ELF-1 (cell line): ENCODE results near the gene MFNG.
"Not testable (repeated sequence)": the region's sequence is repeated elsewhere in the genome, so short reads cannot be mapped to it uniquely, and the experiment has no call there.

Experiments used
- DNase-seq: peaks from one replicate; pipeline ENCODE4 v3.0.0-alpha.2; 2016; ENCODE audit warnings: low read depth, low spot score

The MFNG gene

DNA sequence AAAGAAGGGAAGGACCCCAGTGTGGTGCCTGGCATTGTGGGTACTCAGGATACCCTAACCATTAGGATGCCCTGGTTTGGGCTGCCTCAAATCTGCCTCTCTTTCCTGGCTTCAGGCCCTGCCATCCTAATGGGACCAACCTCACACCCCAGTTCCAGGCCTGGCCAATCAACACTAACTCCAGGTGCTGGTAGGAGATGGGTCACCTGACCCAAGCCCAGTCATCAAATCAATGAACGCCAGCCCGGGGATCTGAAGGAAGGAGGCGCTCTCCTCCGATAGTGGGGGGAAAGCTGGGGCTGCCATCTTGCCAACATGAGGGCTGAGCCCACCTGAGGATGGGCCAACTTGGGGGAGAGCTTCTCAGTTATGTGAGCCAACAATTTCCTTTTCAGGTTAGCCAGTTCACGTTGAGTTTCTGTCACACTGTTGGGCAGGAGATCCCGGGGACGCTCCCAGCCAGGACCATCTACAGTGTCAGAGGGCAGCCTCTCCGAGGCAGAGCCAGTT is 12.7 kb downstream of the MFNG start:
- no peak for DNase-seq

DNA sequence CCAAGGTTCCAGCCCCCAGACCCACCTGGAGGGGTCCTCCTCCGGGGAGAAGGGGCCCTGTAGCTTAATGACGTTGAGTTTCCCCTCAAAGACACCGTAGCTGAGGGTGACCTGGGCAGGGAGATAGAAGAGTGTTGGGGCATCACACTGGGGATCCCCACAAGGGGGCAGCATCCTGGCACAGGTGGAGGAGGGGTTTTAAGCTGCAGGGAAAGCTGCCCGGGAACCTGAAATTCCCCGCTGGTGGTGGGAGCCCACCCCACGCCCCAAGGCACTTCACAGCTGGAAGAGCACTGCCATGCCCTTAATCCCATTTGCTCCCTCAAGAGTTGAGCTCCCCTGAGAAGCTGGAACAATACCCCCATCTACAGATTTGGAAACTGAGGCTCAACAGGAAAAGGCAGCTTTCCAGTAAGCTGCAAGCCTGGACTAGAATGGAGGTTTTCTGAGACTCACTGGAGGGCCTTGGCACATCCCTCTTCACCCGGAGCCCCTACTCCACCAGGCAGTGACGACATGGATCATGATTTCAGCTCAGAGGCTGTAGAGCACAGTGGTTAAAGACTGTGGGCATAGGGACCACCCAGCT is 13.7 kb downstream of the MFNG start:
- DNase-seq: peak; percentile 54

DNA sequence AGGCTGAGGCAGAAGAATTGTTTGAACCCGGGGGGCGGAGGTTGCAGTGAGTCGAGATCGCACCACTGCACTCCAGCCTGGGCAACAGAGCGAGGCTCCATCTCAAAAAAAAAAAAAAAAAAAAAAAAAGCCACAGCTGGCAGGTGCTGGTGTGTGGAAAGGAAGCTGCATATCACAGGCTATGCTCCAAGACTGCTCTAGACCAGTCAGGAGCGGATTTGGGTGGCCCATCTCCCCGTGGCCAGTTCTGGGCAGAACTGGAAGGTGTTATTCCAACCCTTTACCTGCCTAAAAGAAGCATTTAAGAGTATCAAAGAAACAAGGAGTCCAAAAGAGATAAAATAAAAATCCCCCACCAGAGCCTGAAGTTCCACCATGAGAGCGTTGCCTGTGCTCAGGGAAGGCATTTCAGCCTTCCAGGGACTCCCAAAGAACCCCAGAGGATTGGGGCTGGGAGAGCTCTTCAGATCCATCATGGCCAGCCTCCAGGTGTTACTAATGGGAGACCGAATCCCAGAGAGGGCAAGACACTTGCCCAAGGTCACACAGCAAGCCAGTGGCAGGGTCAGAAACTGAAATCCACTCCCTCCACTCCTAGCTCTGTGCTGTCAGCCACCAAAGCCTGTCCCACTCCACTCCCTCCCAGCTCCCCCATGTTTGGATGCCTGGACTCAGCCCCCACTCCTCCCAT is 14.3 kb downstream of the MFNG start:
- DNase-seq: no peak

DNA sequence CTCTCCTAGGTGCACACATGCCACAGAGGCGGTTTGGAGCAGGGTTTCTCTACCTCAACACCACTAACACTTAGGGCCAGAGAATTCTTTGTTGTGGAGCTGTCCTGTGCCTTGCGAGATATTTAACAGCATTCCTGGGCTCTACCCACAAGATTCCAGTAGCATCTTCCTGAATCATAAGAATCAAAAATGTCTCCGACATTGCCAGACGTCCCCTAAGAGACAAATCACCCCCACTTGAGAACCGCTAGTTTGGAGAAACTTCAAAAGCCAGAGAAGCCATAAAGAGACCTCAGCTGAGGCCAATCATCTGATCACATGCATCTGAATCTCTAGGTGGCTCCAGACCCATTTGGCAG is 16.1 kb downstream of the MFNG start:
- no peak for DNase-seq

DNA sequence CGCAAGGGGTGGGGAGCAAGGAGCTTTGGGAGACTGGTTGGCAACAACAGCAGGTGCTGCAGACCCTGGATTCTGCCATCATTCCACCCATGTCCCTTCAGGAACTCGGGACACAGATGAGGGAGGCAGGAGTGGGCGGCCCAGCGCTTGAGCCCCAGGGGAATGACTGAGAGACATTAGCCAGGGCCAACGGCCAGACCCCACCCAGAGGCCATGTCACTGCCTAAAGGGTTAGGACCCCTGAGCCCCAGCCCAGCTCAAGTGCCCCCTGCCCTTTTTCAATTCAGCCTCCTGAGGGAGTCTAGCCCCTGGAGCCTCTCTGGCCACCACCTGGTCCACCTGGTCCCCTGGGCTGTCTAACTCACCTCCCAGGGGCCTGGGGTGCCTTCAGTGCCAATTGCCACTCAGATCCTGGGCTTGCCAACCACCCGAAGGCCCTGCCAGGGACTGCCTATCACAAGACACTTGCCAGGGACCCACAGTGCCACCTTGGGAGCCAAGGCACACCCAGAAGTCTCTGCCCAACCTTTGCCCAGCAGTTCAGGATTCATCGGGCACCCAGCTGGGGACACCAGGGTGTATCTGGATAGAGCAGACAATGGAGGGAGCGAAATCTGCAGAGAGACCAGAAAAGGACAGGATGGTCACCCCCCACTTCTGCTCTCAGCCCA is 16.6 kb downstream of the MFNG start:
- no peak for DNase-seq

DNA sequence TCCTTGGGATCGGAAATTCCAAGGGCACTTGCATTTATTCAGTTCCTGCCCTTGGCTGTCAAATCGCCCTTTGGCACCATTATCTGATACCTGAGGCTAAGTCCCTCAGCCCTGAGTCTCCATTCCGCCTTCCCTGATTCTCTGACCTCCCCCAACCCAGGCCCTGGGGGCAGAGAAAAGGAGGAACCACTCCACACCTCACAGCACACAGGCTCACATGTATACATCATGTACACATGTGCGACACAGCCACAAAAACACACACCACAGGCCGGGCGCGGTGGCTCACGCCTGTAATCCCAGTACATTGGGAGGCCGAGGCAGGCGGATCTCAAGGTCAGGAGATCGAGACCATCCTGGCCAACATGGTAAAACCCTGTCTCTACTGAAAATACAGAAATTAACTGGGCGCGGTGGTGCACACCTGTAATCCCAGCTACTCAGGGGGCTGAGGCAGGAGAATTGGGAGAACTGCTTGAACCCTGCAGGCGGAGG is 17.9 kb downstream of the MFNG start:
- not testable (repeated sequence) for DNase-seq

DNA sequence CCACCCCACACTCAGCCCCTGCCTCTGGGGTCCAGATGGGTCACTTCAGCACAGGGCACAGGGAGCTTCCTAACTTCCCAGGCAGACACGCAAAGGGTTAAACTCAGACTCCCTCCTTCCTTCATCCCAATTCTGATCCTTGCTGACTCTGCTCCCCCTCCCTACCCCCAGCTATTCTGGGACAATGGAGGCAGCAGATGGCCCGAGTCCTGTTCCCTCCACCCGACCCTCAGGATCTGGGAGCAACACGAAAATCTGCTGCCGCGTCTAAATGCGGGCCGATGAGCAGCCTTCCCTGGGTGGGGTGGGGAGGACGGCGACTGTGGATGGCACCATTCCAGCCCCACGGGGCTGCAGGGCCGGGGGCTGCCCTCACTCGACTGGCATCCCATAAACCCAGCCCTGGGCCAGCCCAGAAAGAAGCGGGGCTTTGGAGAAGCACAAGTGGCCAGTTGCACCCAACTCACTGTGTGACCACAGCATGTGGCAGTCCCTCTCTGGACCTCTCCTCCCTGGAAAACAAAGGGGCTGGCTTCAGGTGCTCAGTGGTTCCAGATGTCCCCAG is 18.7 kb downstream of the MFNG start:
- no peak for DNase-seq

DNA sequence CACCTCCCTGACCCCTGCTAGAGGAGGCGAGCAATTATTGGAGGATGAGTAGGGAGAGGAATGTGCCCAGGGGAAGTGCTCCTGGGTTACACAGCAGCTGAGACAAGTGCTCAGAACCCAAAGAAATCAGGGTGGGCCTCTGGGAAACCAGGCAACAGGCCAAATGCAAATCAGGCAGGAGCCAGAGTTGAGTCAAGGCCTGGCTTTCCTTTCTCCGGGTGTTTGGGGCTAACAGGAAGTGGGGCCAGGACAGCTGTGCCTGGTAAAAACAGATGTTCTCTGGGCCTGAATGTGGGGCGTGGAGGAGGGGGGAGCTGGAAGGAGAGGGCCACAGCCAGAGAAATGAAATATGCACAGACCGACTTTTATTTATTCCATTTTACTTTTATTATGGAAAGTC is 22.0 kb downstream of the MFNG start:
- no peak for DNase-seq

DNA sequence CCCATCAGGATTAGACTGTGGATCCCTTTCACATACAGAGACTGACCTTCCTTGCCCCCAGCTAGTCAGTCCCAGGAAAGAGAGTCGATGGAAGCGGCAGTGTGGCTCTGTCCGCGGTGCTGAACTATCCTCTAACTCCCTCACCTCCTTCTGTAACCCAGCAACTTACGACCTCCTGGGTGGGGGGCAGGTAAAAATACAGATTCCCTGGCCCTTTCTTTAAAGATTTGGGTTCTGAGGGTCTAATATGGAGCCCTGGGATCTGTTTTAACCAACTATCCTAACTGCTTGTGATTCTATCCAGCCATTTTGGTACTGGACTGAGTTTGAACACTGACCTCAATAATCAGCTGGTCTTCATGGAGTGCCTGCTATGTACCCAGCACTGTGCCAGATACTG is 23.2 kb downstream of the MFNG start:
- peak; percentile 72 for DNase-seq

DNA sequence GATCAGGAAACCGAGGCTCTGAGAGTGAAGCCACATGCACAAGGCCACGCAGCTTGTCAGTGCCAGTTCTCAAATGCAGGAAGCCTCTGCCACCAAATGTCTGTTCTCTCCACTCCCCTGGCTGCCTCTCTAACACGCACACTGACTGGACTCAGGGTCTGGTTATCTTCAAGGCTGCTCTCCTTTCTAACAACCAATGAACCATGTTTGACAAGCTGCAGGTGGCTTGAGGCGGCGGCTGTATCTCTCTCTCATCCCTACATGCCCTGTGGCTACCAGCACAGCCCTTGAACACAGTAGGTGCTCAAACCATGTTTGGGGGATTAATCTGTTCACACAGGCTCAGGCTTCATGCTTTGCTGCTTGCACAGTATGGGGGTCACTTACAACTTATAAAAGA is 23.7 kb downstream of the MFNG start:
- peak; percentile 23 for DNase-seq

DNA sequence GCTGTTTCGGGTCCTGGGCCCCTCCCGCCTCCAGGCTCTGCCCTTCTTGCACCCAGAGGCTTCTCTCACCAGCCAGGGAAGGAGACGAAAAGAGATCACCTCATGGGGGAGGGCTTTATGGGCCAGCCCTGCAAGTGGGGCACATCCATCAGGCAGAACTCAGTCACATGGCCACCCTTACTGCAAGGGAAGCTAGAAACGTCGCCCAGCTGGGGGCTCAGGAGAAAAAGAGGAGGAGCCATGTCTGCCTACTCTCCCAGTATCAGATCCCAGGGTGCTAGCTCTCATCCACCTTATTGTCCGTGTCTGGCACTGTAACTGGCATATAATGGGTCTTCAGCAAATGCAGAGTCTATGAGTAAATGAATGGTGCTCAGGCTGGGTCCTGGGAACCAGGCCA is 24.2 kb downstream of the MFNG start:
- no peak for DNase-seq

DNA sequence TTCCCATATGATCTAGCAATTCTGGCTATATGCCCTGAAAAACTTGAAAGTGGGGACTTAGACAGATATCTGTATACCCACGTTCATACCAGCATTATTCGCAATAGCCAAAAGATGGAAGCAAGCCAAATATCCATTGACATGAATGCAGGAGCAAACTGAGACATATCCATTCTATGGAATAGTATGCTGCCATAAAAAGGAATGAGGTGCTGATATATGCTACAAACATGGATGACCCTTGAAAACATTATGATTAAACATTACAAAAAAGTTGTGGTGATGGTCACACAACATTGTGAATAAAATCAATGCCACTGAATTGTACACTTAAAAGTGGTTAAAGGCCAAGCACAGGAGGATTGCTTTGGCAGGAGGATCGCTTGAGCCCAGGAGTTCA is 25.5 kb downstream of the MFNG start:
- DNase-seq: no peak

DNA sequence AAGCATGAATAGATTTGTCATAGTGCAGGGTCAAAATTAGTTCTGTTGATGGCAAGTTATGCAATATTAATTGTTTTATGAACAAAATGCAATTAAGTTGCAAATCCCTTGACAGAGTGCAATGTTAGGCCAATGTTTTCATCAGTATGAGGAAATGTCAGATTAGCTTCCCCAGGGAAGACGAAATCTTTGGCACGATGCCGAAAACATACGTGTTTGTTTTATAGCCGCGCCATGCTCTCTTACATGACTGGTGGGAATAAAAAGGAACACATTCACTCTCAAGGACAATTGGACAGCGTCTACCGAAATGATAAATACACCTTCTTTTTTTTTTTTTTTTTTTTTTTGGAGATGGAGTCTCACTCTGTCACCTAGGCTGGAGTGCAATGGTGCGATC is 27.0 kb downstream of the MFNG start:
- DNase-seq: no peak

DNA sequence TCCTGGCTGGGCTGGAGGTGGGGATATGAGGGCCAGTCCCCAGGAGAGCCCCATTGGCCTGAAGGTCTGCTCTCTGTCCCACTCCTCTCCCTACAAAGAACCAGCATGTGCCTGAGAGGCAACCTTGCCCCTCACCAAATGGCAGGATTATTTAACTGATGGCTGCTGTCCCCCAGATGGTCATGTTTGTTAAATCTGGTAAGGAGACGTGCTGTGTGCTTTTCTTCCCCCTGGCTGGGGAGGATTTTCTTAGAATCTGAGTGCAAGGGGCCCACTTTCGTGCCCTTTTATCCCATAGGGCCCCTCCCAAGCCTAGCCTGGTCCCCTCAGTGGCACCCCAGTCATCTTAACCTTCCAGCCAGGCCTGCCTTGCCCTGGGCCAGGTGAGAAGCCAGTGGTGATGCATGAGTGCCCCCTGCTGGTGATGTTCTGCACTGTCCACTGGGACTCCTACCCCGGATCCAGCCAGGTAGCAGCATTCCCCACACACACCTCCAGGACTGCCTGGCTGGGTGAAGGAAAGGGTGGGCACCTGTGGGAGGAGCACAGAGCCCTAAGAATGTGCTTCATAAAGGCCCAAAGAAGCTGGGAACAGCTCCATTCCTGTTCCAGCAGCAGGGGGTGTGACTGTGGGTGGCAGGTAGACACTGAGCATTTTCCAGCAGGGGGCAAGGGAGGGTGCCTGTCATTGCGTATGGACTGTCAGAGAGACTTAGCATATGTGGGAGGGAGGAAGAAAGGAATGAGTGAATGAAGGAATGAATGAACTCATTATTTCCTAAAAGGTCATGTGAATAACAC is 28.9 kb downstream of the MFNG start:
- peak; percentile 90 for DNase-seq

DNA sequence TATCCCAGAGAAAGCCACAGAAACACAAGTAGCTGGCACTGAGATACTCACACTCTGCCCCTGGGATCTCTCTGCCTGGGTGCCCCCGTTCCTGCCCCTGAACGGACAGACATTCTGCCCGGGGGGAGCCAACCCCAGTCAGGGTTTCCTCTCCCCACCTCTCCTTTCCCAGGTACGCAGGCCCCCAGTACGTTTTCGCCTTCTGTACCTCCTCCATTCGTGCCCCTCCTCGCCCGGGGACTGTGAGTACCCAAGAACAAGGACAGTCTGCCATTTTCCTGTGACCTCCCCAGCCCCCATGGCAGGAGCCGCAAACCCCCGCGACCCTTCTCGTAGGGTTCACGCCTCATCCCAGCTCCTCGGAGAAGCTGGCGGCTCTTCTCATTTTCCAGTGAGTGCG is 29.8 kb downstream of the MFNG start:
- DNase-seq: no peak

DNA sequence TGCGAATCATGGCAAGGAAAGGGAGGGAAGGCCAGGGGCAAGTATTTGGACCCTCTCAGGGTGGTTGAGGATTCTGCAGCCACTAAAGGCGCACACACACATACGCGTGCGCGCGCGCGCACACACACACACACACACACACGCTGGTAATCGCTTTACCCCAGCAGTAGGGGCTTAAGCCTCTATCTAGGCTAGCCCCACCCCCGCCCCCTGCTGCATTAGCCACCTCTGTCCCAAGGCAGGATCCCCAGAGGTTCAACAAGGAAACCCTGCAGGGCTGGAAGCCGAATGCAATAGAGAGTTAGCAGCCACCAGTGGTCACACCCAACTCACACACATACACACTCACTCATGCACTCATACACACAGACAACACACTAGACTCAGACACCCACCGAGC is 30.3 kb downstream of the MFNG start:
- DNase-seq: peak; percentile 25

DNA sequence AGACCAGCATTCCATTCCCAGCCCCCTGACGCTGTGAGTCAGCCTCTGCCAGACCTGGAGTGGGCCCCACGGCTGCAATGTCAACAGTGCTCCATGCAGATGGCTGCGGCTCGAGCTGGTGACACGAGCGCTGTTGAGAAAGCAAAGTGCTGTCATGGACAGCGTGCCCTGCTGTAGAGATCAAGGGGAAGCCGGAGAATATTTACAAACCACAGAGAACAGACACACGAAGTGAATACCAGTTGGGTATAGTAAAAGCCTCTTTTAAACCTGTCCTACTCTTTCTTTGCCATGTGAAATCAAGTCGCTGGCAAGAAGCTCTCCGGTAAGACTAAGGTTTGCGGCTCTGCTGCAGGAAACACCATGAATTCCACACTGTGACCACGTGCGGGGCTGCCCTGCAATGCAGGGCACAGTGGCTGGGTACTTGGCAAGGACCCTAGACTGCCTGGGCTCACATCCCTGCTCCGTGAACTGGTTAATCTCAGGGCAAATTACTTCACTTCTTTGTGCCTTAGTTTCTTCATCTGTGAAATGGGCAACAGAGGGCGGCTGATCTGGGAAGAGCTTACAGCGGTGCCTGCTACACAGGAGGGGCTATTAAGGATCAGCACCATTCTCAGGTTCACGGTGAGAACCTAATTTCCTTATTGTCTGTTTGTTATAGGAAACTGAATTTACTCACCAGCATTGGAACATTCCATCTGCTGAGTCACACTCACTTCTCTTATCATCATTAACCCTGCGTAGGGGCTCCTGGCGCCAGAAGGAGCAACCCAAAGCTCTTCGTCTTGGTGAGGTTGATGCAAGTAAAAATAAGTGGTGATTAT is 31.1 kb downstream of the MFNG start:
- DNase-seq: peak; percentile 42

DNA sequence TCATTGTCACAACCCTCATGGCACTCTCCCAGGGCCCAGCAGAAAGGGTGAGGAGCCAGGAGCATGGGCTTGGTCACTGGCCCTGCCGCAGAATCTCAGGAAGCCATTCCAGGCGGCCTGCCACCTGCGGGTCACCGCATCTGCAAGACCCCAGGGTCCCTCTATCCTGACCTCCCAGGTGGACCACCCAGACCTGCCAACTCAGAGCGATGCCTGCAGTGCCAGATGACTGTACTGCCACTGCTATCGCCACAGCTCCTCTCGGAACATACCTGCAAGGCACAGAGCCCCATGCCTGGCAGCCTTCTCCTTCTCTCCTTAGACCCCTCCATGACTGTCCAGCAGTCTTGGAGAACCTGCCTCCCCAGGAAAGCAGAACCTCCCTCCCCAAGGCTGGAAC is 32.5 kb downstream of the MFNG start:
- no peak for DNase-seq

DNA sequence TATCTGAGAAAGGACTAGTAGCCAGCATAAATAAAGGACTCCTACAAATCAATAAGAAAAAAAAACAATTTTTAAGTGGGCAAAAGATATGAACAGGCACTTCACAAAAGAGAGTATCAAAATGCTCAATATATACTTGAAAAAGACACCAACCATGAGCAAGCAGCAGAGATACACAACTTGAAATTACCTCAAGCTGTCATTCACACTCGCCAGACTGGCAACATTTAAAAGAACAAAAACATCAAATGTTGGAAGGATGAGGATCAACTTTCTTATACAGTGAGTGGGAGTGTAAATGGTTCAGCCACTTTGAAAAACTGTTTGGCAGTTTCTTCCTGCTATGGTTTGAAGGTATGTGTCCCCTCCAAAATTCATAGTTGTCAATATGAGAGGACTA is 35.0 kb downstream of the MFNG start:
- DNase-seq: no peak

DNA sequence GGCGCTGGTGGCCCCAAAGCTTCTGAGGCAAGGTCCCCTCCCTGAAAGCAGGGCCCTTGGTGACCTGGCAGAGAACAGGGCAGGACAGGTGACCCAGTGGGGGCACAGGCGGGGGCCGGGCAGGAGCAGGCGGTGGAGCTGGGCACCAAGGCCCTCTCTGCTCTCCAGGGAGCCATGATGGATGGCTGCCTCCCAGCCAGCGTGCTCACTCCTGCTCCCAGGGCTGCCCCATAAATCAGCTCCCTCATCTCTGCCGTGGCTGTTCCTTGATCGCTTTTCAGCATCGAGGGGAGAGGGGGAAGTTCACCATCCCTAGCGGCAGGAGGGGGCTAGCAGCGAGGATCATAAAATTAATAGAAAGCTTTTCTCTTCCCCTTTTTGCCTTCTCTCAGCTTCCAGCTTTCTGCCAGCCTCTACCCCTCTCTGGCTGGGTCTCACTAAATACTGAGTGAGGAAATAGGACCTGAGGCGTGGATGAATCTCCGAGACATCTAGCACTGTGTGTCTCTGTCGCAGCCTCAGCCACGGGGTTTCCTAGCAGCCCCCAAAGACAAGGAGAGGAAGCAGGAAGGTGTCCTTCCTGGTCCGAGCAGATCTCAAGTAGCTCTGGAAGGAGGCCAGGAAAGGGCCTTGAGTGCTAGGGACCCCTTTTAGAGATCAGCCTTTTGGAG is 36.7 kb downstream of the MFNG start:
- no peak for DNase-seq
